GM12892 (cell line): Measurements from ENCODE around the gene KIRREL3.
A peak's percentile ranks its signal among the peaks of the same experiment; 100 is the strongest.

Experiments used
- DNase-seq: peaks from one replicate; pipeline ENCODE4 v3.0.0; 2011; ENCODE audit not compliant: insufficient read length
- FAIRE-seq: peaks from 2 replicates; lab custom pipeline; 2011; peaks lifted over from hg19 to GRCh38; lab: Jason Lieb, UNC
- POLR2A ChIP-seq: IDR thresholded peaks from 2 replicates; pipeline ENCODE4 v1.6.1; 2011; ENCODE audit warnings: low read depth, low read length, control low read depth
- POLR2AphosphoS5 ChIP-seq: IDR thresholded peaks from 2 replicates; pipeline ENCODE4 v1.6.1; 2011; ENCODE audit warnings: low read depth, low read length, control low read depth
- TAF1 ChIP-seq: IDR thresholded peaks from 2 replicates; pipeline ENCODE4 v1.6.1; 2011; ENCODE audit warnings: low read depth, mild to moderate bottlenecking, control low read depth, low read length, borderline replicate concordance

The KIRREL3 gene

DNA sequence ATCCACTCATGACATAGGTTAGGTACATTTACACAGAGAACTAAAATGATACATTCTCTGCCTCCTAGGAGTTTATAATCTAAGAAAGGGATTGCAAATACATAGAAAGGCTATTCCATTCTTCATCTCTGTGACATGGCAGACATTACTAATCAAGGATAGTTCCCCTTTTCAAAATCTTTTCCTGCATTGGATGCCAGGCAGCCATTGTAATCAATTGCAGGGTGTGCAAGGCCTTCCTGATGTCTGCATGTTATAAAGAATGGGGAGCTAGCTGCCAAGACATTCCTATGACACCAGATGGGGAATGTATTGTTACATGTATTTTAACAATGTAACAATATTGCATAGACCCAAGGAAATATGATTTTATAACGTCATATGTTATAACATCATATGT, 82.0 kb downstream of the KIRREL3 start:
- FAIRE-seq: peak; percentile 21
- no peak for DNase-seq
- TF ChIP-seq POLR2AphosphoS5 (no peak), TAF1 (no peak), POLR2A (no peak)

DNA sequence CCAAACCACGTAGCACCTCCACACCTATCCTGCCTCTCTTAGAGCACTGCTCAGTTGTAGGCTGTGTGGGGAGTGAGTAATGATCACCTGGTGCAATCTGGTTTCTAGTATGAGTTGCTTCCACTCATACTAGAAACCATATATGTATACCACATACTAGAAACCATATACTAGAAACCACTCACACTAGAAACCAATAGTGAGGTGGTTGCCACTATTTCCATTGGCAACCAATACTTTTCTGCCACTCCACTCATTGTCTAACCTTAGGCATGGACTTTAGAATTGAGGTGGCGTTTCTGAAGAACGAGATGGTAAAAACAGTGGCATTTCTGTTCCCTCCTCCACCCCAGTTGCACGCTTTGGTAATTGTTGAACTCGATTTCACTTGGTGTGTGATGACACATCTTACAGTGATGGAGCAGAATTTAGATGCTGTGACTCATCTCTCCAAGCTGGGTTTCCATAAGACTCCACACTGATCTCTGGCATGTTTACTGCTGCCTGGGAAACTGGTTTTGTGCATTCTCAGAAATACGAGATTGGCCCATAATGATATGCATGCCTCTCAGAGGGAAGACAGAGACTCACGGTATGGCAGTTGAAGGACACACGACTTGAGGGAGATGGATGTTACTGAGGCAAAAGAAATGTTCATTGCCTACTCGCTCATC, 82.9 kb downstream of the KIRREL3 start:
- FAIRE-seq (peak; percentile 44), DNase-seq (no peak)
- TF ChIP-seq POLR2AphosphoS5 (no peak), POLR2A (no peak), TAF1 (no peak)

DNA sequence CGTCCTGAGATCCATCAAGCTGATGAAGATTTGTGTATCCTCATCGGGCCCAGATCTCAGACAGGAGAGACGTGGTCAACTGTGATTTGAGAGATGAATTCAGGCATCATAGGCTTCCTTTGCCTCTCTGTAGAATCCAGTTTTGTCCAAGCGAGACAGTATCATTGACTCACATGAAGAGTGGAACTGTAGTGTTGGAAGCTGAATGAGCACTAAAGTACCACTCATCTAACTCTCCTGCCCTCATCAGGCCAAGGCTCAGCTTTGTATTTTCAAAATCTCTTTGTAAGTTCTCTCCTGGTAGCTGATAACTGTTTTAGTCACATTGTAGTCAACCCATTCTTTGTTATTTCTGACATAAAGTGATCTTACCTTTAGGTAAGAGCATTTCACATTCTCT, 85.1 kb downstream of the KIRREL3 start:
- FAIRE-seq: no peak
- TF ChIP-seq POLR2A (no peak), TAF1 (no peak), POLR2AphosphoS5 (no peak)
- no peak for DNase-seq

DNA sequence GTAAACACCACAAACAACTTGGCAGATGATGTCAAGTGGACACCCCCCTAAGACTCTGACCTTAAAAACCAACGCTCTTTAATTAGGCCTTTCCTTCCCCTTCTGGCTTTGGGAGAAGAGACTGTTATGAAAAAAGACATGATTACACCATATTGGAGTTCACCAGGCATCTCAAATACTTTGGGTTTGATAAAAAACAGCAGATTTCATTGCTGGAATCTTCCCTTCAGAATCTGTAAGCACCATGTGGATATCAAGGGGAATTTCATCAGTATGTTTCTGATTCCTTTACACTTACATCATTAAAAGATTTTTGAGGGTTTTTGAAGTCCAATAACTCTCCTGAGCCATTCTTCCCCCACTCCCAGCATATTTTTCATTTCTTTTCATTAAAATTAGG, 85.6 kb downstream of the KIRREL3 start:
- FAIRE-seq (no peak), DNase-seq (no peak)
- TF ChIP-seq POLR2AphosphoS5 (no peak), POLR2A (no peak), TAF1 (no peak)

DNA sequence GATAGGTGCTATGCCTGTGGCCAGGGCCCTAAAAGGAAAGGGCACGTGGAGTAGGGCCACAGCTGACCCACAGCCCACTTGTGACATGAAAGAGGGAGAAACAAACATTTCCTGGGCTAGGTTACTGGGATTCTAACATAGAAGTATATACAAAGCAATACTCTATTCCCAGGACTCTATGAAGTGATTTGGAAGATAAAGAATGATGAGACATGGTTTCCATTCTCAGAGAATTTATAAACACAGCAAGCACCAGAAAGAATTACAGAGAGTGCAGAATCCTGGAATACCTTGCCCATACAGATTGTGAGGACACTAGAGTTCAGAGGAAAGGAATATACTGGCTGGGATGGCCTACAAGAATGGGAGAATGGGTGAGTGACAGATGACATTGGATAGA, 86.4 kb downstream of the KIRREL3 start:
- DNase-seq (no peak), FAIRE-seq (no peak)
- no peak for TF ChIP-seq POLR2A
- TF ChIP-seq POLR2AphosphoS5: no peak
- TF ChIP-seq TAF1: no peak

DNA sequence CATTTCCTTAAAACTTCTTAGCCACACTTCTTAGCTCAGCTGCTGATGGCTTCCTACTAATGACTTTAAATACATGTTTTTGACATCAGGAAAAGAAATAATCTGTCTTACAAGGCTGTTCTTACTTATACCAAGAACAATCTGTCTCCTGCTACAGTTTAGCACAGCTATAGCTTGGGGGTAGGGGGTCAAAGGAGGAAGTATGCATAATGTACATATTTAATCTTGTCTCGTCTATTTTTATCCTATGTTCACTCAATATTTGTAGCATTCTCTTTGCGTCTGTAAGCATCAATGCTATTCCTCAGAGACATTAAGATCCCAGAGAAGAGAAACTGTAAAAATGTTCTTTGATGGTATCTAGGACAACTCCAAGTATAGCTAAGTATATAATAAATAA, 96.0 kb downstream of the KIRREL3 start:
- FAIRE-seq: no peak
- TF ChIP-seq POLR2A (no peak), POLR2AphosphoS5 (no peak), TAF1 (no peak)
- DNase-seq: no peak

DNA sequence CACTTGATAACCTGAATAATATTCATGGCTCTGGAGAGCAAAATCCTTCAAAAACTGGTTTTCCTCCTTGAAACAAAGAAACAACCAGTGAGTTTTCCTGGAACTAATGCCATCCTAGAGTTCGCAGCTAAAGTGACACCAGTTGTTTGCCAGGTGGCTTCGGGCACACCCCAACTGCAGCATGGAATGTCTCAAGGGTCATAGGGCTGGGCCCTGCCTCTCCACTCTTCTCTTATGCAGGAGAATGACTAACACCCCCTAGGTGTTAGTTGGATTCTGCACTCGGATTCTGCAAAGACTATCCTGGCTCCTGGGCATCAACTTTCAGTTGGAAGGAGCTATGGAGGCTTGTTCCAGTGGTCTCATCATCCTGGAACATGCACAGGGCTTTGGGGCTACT, 98.8 kb downstream of the KIRREL3 start:
- FAIRE-seq: no peak
- no peak for DNase-seq
- no peak for TF ChIP-seq TAF1
- no peak for TF ChIP-seq POLR2A
- no peak for TF ChIP-seq POLR2AphosphoS5

DNA sequence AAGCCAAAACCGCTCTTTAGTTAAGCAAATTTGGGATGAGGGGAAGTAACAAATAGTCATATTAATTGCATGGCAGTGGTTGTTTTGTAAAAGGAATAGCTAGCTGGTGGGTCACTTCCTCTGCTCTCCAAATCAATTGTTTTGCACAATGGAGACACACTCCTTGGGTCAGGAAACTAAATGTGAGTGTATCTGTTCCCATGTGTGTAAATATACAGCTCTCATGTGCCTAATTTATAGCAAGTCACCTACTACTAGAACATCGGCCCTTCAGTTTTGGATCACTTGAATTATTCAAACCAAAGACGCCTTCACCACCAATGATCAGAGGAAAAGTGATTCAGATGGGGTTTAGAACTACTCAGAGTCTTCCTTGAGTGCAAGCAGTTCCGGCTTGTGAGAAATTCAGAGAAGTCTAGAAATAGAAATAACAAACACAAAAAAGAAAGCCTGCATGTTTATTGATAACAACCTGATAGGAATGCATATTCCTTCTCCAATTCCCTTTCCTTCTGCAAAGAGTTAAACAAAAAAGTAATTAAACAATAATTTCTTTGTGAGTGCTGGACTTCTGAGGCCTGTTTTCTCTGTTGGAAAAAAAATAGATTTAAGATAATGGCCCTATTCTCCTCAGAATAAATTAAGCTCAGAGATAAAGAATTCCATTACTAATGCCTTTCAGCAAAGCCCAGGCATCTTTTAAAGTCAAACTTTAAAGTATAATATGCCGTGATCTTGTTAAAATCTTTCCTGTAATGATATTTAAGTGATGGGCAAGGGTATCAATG, 100.4 kb downstream of the KIRREL3 start:
- DNase-seq (no peak), FAIRE-seq (no peak)
- TF ChIP-seq POLR2AphosphoS5: no peak
- TF ChIP-seq TAF1: no peak
- no peak for TF ChIP-seq POLR2A

DNA sequence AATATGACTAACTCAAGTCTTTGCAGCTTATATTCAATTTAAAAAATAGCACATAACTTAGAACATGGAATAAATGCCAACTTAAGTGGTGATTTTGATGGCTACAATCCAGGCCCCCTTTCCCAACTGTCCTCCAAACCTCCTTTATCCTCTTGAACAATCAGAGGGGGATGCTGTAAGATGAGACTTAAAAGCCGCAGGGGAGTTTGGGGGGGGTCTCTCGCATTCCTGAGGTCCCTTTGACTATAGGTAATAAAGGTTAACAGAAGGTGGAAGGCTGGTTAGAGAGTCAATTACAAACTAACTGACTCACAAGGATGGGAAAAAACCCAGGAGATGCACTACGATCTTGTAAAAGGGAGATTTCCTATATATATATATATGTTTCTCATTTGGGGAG, 101.8 kb downstream of the KIRREL3 start:
- FAIRE-seq (no peak), DNase-seq (no peak)
- TF ChIP-seq POLR2A (no peak), POLR2AphosphoS5 (no peak), TAF1 (no peak)

DNA sequence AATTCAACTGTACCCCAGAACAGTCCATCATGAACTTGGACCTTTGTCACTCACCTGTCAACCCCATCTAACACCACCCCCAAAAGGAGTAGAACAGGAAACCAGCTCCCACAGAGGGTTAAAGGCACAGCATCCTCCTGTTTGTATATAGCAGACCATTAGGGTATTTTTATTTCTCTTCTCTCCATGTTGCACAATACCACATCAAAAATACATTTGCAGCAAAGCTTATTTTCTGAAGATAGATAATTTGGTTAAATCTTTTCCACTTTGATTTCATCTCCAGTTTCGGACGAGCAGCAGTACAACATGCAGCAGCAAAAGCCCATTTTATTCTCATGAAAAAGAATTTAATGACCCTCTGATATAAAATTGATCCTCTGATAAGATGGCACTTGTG, 103.1 kb downstream of the KIRREL3 start:
- no peak for DNase-seq
- no peak for TF ChIP-seq TAF1
- TF ChIP-seq POLR2A: no peak
- no peak for TF ChIP-seq POLR2AphosphoS5
- no peak for FAIRE-seq

DNA sequence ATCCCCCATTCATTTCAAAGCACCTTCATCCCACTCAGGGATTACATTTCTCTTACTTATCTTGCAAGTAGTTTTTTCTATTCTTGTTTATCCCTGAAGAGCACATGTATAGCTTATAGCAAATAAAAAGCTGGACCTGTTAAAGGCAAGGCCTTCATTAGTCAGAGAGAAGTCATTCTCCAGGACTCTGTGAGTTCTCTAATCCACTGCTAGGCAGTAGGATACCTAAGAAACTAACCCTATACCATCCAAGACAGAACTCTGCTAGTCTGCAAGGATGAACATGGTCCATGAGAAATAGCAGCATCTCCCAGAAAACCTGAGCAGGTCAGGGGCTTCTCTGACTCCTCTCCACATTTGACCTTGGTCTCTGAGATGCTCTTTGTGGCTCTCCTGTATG, 104.5 kb downstream of the KIRREL3 start:
- DNase-seq (no peak), FAIRE-seq (no peak)
- TF ChIP-seq TAF1 (no peak), POLR2A (no peak), POLR2AphosphoS5 (no peak)

DNA sequence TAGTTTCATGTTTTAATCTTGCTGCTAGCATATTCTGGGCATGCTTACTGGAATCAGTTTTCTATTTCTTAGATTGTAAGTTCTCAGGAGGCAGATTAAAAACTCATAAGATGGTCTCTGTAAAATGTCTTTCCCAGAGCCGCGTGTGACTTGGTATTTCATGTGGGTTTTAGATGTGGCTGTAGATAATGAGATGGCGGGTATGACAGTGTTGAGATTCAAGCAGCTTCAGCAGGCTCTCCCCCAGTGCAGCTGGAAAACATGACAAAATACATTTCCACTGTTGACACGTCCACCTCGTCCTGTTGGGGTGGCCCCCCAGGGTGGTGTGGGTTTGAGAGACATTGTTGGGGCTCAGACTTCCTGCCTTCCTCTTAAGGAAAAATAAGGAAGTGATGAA, 106.8 kb downstream of the KIRREL3 start:
- TF ChIP-seq POLR2A (no peak), POLR2AphosphoS5 (no peak), TAF1 (no peak)
- FAIRE-seq (no peak), DNase-seq (no peak)
